HepG2 (cell line): ENCODE data around the gene IFT52. TPM values are rescaled to one million over a fixed set of nuclear protein-coding genes. Genes with fewer than 3 reads are reported as not detected.

Experiments
- AHDC1 ChIP-seq: sonication (generic); formaldehyde crosslinking; IDR thresholded peaks from 2 replicates; pipeline ENCODE4 v1.5.1; 2020; ENCODE audit warnings: mild to moderate bottlenecking, missing genetic modification reagents, borderline replicate concordance
- CTCF ChIP-seq: sonication (generic); formaldehyde crosslinking; IDR thresholded peaks from 2 replicates; pipeline ENCODE4 v1.5.0; 2020; ENCODE audit warnings: mild to moderate bottlenecking, missing genetic modification reagents, moderate library complexity
- DDIT3 ChIP-seq: sonication (generic); formaldehyde crosslinking; IDR thresholded peaks from 2 replicates; pipeline ENCODE4 v1.4.0; 2020; ENCODE audit warnings: mild to moderate bottlenecking, missing genetic modification reagents
- FOXM1 ChIP-seq: sonication (generic); formaldehyde crosslinking; IDR thresholded peaks from 2 replicates; pipeline ENCODE4 v1.5.0; 2020; ENCODE audit warnings: missing genetic modification reagents
- GZF1 ChIP-seq: sonication (generic); formaldehyde crosslinking; IDR thresholded peaks from 2 replicates; pipeline ENCODE4 v1.5.1; 2020; ENCODE audit warnings: mild to moderate bottlenecking, missing genetic modification reagents
- IRF2 ChIP-seq: IDR thresholded peaks from 2 replicates; pipeline ENCODE4 v1.6.1; 2018; ENCODE audit warnings: missing genetic modification reagents, missing compliant biosample characterization
- KDM5B ChIP-seq: sonication (generic); formaldehyde crosslinking; IDR thresholded peaks from 2 replicates; pipeline ENCODE4 v1.4.0; 2020; ENCODE audit warnings: missing genetic modification reagents, mild to moderate bottlenecking, borderline replicate concordance
- SOX5 ChIP-seq: IDR thresholded peaks from 2 replicates; pipeline ENCODE4 v1.6.1; 2016; ENCODE audit warnings: borderline replicate concordance
- TFE3 ChIP-seq: IDR thresholded peaks from 2 replicates; pipeline ENCODE4 v1.6.1; 2016
- THAP8 ChIP-seq: sonication (generic); formaldehyde crosslinking; IDR thresholded peaks from 2 replicates; pipeline ENCODE4 v1.5.1; 2020; ENCODE audit warnings: missing genetic modification reagents, mild to moderate bottlenecking, borderline replicate concordance
- ZFP1 ChIP-seq: IDR thresholded peaks from 2 replicates; pipeline ENCODE4 v1.6.1; 2016
- ZNF18 ChIP-seq: sonication (generic); formaldehyde crosslinking; IDR thresholded peaks from 2 replicates; pipeline ENCODE4 v1.8.0; 2022; ENCODE audit warnings: mild to moderate bottlenecking, missing genetic modification reagents; ENCODE audit not compliant: insufficient replicate concordance
- ZNF605 ChIP-seq: sonication (generic); formaldehyde crosslinking; IDR thresholded peaks from 2 replicates; pipeline ENCODE4 v1.8.0; 2022; ENCODE audit warnings: mild to moderate bottlenecking, missing genetic modification reagents
- polyA plus RNA-seq, 8 experiments: library from polyadenylated mRNA; depleted of rRNA in 3 of 8; stranded (reverse) in 7 of 8; unstranded in 1 of 8; fragments of >200 nt; fragmentation: Illumina TruSeq in 4 of 8; extraction: Trizol in 4 of 8; gene quantifications; 2 replicates each; pipeline versions ENCODE4 v1.2.1 to v1.2.3, GENCODE V29; 2011 to 2016; ENCODE audit warnings: low read depth in 4 of 8, missing spikeins in 1 of 8, mixed read lengths in 1 of 8; ENCODE audit not compliant: insufficient read depth in 1 of 8
- total RNA-seq, 5 experiments: library from RNA; depleted of rRNA; stranded (reverse); fragments of >200 nt; fragmentation: Illumina TruSeq; extraction: Trizol; gene quantifications; 2 replicates each; pipeline ENCODE4 v1.2.3, GENCODE V29; 2016; ENCODE audit warnings: low read depth in 1 of 5
- TF ChIP-seq, protein P1 (sequence below): sonication (generic); formaldehyde crosslinking; IDR thresholded peaks from 2 replicates; pipeline ENCODE4 v1.8.0; 2022; ENCODE audit warnings: missing genetic modification reagents, low read depth, mild to moderate bottlenecking, borderline replicate concordance
- TF ChIP-seq, protein P2 (sequence below): fragments of 450-650 bp; IDR thresholded peaks from 2 replicates; pipeline ENCODE4 v1.6.1; 2016

The IFT52 gene
- total and polyA plus RNA-seq, 2 of the 13 experiments (the other 11 are each of a cell fraction or from before 2014, with no cell fraction given): 48.0 to 64.0 TPM

GRCh38 chr20:43691928-43692524 is 101.3 kb downstream of the IFT52 start (continued):
- no peak for TF ChIP-seq AHDC1
- 0 out of 2 replicates have a peak, but pooled peaks have one; percentile 19 for TF ChIP-seq SOX5 (CRISPR knock-in tag)
- TF ChIP-seq FOXM1 (CRISPR knock-in tag): no peak
- TF ChIP-seq KDM5B: no peak; the same call in 1 of the 2 replicates
- TF ChIP-seq DDIT3: no peak
- TF ChIP-seq, protein P1, sequence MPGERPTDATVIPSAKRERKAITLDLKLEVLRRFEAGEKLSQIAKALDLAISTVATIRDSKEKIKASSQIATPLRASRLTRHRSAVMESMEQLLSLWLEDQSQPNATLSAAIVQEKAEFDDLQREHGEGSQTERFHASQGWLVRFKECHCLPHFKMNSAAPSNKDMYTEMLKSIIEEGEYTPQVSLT (CRISPR knock-in tag): no peak
- peak; percentile 93 for TF ChIP-seq CTCF (CRISPR knock-in tag)
- no peak for TF ChIP-seq ZNF605 (CRISPR knock-in tag)
- TF ChIP-seq ZNF18 (CRISPR knock-in tag): no peak
- no peak for TF ChIP-seq IRF2
- no peak for TF ChIP-seq TFE3 (CRISPR knock-in tag)
- no peak for TF ChIP-seq THAP8
- no peak for TF ChIP-seq GZF1 (CRISPR knock-in tag)
- TF ChIP-seq, protein P2, sequence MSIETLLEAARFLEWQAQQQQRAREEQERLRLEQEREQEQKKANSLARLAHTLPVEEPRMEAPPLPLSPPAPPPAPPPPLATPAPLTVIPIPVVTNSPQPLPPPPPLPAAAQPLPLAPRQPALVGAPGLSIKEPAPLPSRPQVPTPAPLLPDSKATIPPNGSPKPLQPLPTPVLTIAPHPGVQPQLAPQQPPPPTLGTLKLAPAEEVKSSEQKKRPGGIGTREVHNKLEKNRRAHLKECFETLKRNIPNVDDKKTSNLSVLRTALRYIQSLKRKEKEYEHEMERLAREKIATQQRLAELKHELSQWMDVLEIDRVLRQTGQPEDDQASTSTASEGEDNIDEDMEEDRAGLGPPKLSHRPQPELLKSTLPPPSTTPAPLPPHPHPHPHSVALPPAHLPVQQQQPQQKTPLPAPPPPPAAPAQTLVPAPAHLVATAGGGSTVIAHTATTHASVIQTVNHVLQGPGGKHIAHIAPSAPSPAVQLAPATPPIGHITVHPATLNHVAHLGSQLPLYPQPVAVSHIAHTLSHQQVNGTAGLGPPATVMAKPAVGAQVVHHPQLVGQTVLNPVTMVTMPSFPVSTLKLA: no peak
- TF ChIP-seq ZFP1 (CRISPR knock-in tag): peak; percentile 23; the same call in 1 of the 2 replicates
